ENCODE data around the gene ULBP2.

DNA sequence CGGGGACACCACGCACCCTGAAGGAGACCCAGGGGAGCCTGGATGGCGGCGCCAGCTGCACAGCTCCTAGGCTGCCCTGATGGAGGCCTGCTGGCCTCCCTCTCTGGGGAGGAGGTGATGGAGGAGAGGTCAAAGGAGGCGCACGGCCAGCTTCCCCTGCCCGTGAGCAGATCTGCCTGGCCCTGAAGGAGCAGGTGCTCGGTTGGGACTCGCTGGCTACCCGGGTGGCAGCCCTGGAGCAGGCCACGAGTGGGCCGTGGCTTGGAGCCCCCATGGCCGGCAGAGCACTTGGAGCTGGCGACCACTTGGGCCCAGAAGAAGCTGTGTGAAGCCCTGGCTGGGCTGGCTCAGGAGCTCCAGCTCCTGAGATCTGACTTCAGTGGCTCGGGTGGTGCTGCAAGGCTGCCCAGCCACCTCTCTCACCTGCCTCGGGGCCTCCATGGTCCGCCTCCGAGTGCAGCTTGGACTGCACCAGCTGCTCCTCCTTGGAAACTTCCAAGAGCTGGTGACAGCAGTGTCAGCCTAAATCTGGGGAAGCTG is 36.4 kb upstream of the ULBP2 start:
- TF ChIP-seq, protein P1, sequence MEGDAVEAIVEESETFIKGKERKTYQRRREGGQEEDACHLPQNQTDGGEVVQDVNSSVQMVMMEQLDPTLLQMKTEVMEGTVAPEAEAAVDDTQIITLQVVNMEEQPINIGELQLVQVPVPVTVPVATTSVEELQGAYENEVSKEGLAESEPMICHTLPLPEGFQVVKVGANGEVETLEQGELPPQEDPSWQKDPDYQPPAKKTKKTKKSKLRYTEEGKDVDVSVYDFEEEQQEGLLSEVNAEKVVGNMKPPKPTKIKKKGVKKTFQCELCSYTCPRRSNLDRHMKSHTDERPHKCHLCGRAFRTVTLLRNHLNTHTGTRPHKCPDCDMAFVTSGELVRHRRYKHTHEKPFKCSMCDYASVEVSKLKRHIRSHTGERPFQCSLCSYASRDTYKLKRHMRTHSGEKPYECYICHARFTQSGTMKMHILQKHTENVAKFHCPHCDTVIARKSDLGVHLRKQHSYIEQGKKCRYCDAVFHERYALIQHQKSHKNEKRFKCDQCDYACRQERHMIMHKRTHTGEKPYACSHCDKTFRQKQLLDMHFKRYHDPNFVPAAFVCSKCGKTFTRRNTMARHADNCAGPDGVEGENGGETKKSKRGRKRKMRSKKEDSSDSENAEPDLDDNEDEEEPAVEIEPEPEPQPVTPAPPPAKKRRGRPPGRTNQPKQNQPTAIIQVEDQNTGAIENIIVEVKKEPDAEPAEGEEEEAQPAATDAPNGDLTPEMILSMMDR (IDR thresholded peaks at IDR 0.05) = no peak
- no peak for TF ChIP-seq MXD4 (CRISPR knock-in tag; IDR thresholded peaks at IDR 0.05; ENCODE audit: borderline replicate concordance)

Data from WTC11 (cell line).